GM23248 (cell line): Measurements from ENCODE around the gene NDST4. TPM values are rescaled to one million over a fixed set of nuclear protein-coding genes. Genes with fewer than 3 reads are reported as not detected.
A peak's percentile ranks its signal among the peaks of the same experiment; 100 is the strongest.

Experiments used
- DNase-seq: peaks from one replicate; pipeline ENCODE4 v3.0.0-alpha.2; 2015
- H2AFZ ChIP-seq: fragments of 200-600 bp; sonication (generic); 2 replicates; pipeline ENCODE4 v1.6.1; 2016; ENCODE audit warnings: antibody characterized with exemption
- H3F3A ChIP-seq: fragments of 200-600 bp; sonication (generic); 2 replicates; pipeline ENCODE4 v1.6.1; 2016; ENCODE audit warnings: mild to moderate bottlenecking, antibody characterized with exemption, mixed run types; ENCODE audit not compliant: insufficient read depth
- H3K27ac ChIP-seq: fragments of 200-600 bp; sonication (generic); 2 replicates; pipeline ENCODE4 v1.5.1; 2016; ENCODE audit warnings: mild to moderate bottlenecking
- H3K27me3 ChIP-seq: fragments of 200-600 bp; sonication (generic); replicated peaks from 2 replicates; pipeline ENCODE4 v1.6.1; 2016; ENCODE audit warnings: mild to moderate bottlenecking; ENCODE audit not compliant: insufficient read depth
- H3K36me3 ChIP-seq: fragments of 200-600 bp; sonication (generic); 2 replicates; pipeline ENCODE4 v1.6.1; 2016; ENCODE audit warnings: low read depth, mild to moderate bottlenecking
- H3K4me1 ChIP-seq: fragments of 200-600 bp; sonication (generic); 2 replicates; pipeline ENCODE4 v1.6.1; 2016; ENCODE audit warnings: mild to moderate bottlenecking; ENCODE audit not compliant: insufficient read depth
- H3K4me2 ChIP-seq: fragments of 200-600 bp; sonication (generic); one replicate; pipeline ENCODE4 v1.6.1; 2016; ENCODE audit warnings: mild to moderate bottlenecking; ENCODE audit not compliant: unreplicated experiment
- H3K4me3 ChIP-seq: fragments of 200-600 bp; sonication (generic); 2 replicates; pipeline ENCODE4 v1.5.1; 2016; ENCODE audit warnings: mild to moderate bottlenecking
- H3K79me2 ChIP-seq: fragments of 200-600 bp; sonication (generic); 2 replicates; pipeline ENCODE4 v1.6.1; 2016; ENCODE audit warnings: mild to moderate bottlenecking; ENCODE audit not compliant: insufficient read depth
- H3K9ac ChIP-seq: fragments of 200-600 bp; sonication (generic); 2 replicates; pipeline ENCODE4 v1.6.1; 2016; ENCODE audit warnings: mild to moderate bottlenecking
- H3K9me2 ChIP-seq: fragments of 200-600 bp; sonication (generic); 2 replicates; pipeline ENCODE4 v1.6.1; 2016; ENCODE audit warnings: mixed run types, mild to moderate bottlenecking, moderate library complexity; ENCODE audit not compliant: insufficient read depth
- H3K9me3 ChIP-seq: fragments of 200-600 bp; sonication (generic); one replicate; pipeline ENCODE4 v1.6.1; 2017; ENCODE audit warnings: low read depth
- H4K20me1 ChIP-seq: fragments of 200-600 bp; sonication (generic); 2 replicates; pipeline ENCODE4 v1.6.0; 2016; ENCODE audit not compliant: insufficient read depth
- EZH2 ChIP-seq: fragments of 200-600 bp; sonication (generic); IDR thresholded peaks from 2 replicates; pipeline ENCODE4 v1.6.1; 2018; ENCODE audit warnings: antibody characterized with exemption, mild to moderate bottlenecking; ENCODE audit not compliant: insufficient read depth, poor library complexity, severe bottlenecking
- EZH2phosphoT487 ChIP-seq: fragments of 200-600 bp; sonication (generic); IDR thresholded peaks from 2 replicates; pipeline ENCODE4 v1.6.1; 2018; ENCODE audit warnings: antibody characterized with exemption, moderate library complexity, mild to moderate bottlenecking, low read depth; ENCODE audit not compliant: insufficient read depth
- WGBS, 2 experiments: methylation state at CpG; one replicate each; pipeline ENCODE4 v1.1.6; 2015 to 2017; ENCODE audit warnings: low lambda C conversion rate in 2 of 2, low coverage in 1 of 2; ENCODE audit errors: missing lambda C conversion rate in 2 of 2; 5-methylcytosine and 5-hydroxymethylcytosine counted together
- in situ Hi-C: fragments of 300-500 bp; cut with MboI; formaldehyde crosslinking; loops from 2 replicates; pipeline ENCODE4 v1.15.0; 2020
- polyA plus RNA-seq: library from polyadenylated mRNA; unstranded; fragments of >200 nt; fragmentation: Nextera tagmentation; extraction: Ambion mirVana; gene quantifications from 2 replicates; pipeline ENCODE4 v1.2.1, GENCODE V29; 2016
- total RNA-seq: library from RNA; depleted of rRNA; stranded (reverse); fragments of >200 nt; shearing (Covaris generic); gene quantifications from 2 replicates; pipeline ENCODE4 v1.2.3, GENCODE V29; 2014

Gene NDST4
- total and polyA plus RNA-seq, 2 experiments from 2014 or later = not detected

- WGBS, 2 experiments = 70 to 72% methylated on average over 1 of the region's 1 CpG
- Histone ChIP-seq H3K27me3 (no peaks in the 10 kb centered on the region; the same call in 1 of the 2 replicates), H3K4me2 (no peak overlapping the region), H3K9me3 (no peaks in the 10 kb centered on the region), H3K9ac (no peak overlapping the region), H4K20me1 (no peaks in the 10 kb centered on the region), H3K9me2 (no peaks in the 10 kb centered on the region), H3F3A (no peaks in the 10 kb centered on the region), H3K79me2 (no peaks in the 10 kb centered on the region), H2AFZ (no peak overlapping the region), H3K4me3 (no peak overlapping the region), H3K36me3 (no peaks in the 10 kb centered on the region), H3K27ac (no peak overlapping the region), H3K4me1 (no peaks in the 10 kb centered on the region)
- TF ChIP-seq EZH2 (no peak), EZH2phosphoT487 (no peak)
- DNase-seq = no peak
- in situ Hi-C loops = no loop called here
Measured at GRCh38 chr4:114815760-114816159, 297.7 kb downstream of the NDST4 start.

- TF ChIP-seq EZH2 = no peak
- TF ChIP-seq EZH2phosphoT487 = no peak
- no peaks in the 10 kb centered on the region for H3K36me3 ChIP-seq
- 8 to 19% methylated on average over 1 of the region's 1 CpG for WGBS, 2 experiments
- no peak overlapping the region for H3K9ac ChIP-seq
- no peaks in the 10 kb centered on the region for H3K27me3 ChIP-seq
- H3K79me2 ChIP-seq = no peaks in the 10 kb centered on the region
- H4K20me1 ChIP-seq = no peaks in the 10 kb centered on the region
- H2AFZ ChIP-seq = no peak overlapping the region
- in situ Hi-C loops = no loop called here
- no peak overlapping the region for H3K4me2 ChIP-seq
- H3K4me1 ChIP-seq = no peaks in the 10 kb centered on the region
- H3K27ac ChIP-seq = no peak overlapping the region
- no peaks in the 10 kb centered on the region for H3K9me2 ChIP-seq
- no peak for DNase-seq
- H3K9me3 ChIP-seq = no peaks in the 10 kb centered on the region
- no peak overlapping the region for H3K4me3 ChIP-seq
- no peaks in the 10 kb centered on the region for H3F3A ChIP-seq
Measured at GRCh38 chr4:114813961-114814360, 299.5 kb downstream of the NDST4 start.

- WGBS, 2 experiments = 17 to 24% methylated on average over 4 of the region's 4 CpGs
- Histone ChIP-seq H2AFZ (no peak overlapping the region), H3F3A (no peaks in the 10 kb centered on the region), H3K9me3 (no peaks in the 10 kb centered on the region), H3K4me3 (no peak overlapping the region), H3K4me2 (no peak overlapping the region), H3K79me2 (no peaks in the 10 kb centered on the region), H3K36me3 (no peaks in the 10 kb centered on the region), H3K4me1 (no peaks in the 10 kb centered on the region), H3K9me2 (no peaks in the 10 kb centered on the region), H3K27me3 (no peaks in the 10 kb centered on the region), H3K27ac (no peak overlapping the region), H3K9ac (no peak overlapping the region), H4K20me1 (no peaks in the 10 kb centered on the region)
- in situ Hi-C loops = no loop called here
- no peak for DNase-seq
- TF ChIP-seq EZH2phosphoT487 (no peak), EZH2 (no peak)
Measured at GRCh38 chr4:114811564-114812301, 301.7 kb downstream of the NDST4 start.

GRCh38 chr4:114807759-114808404 is 305.5 kb downstream of the NDST4 start:
- H3K4me3 ChIP-seq = no peak overlapping the region
- no peak overlapping the region for H3K4me2 ChIP-seq
- H3K36me3 ChIP-seq = no peaks in the 10 kb centered on the region
- no peaks in the 10 kb centered on the region for H3K4me1 ChIP-seq
- no peaks in the 10 kb centered on the region for H3K27me3 ChIP-seq
- H3K9ac ChIP-seq = no peak overlapping the region
- 50 to 51% methylated on average over 14 of the region's 14 CpGs for WGBS, 2 experiments
- H3K9me3 ChIP-seq = no peaks in the 10 kb centered on the region
- TF ChIP-seq EZH2 (no peak), EZH2phosphoT487 (no peak)
- H2AFZ ChIP-seq = no peak overlapping the region
- no peaks in the 10 kb centered on the region for H3K9me2 ChIP-seq
- no peaks in the 10 kb centered on the region for H4K20me1 ChIP-seq
- no peaks in the 10 kb centered on the region for H3F3A ChIP-seq
- no peaks in the 10 kb centered on the region for H3K79me2 ChIP-seq
- no peak overlapping the region for H3K27ac ChIP-seq
- in situ Hi-C loops = no loop called here
- DNase-seq = peak; percentile 32
